Measurements from ENCODE around the gene SCN2B.

SCN2B gene

DNA sequence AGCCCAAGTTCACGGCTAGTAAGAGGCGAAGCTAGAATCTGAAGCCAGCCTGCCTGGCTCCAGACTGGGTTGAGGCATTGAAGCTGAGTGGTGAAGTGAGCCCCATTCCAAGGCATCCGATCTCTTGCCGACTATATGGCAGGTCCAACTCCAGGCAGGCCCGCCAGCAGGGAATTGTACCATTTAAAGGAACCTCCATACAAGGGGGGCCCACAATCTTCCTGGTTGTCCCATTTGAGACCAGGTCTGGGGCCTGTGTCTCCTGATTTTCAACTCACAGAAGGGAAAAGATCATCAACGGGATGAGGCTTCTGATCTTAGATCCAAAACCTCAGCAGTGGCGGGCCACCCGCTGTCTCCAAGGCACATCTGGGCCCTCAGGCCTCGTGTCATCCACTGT, 4.1 kb downstream of the SCN2B start:
- no peak overlapping the region for H3K4me3 ChIP-seq (ENCODE audit: low read length)
- DNase-seq (ENCODE audit: low read depth), result no peak
- TF ChIP-seq, protein P1, sequence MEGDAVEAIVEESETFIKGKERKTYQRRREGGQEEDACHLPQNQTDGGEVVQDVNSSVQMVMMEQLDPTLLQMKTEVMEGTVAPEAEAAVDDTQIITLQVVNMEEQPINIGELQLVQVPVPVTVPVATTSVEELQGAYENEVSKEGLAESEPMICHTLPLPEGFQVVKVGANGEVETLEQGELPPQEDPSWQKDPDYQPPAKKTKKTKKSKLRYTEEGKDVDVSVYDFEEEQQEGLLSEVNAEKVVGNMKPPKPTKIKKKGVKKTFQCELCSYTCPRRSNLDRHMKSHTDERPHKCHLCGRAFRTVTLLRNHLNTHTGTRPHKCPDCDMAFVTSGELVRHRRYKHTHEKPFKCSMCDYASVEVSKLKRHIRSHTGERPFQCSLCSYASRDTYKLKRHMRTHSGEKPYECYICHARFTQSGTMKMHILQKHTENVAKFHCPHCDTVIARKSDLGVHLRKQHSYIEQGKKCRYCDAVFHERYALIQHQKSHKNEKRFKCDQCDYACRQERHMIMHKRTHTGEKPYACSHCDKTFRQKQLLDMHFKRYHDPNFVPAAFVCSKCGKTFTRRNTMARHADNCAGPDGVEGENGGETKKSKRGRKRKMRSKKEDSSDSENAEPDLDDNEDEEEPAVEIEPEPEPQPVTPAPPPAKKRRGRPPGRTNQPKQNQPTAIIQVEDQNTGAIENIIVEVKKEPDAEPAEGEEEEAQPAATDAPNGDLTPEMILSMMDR (conservative IDR thresholded peaks at IDR 0.05; ENCODE audit: low read depth, low read length), result no peak

DNA sequence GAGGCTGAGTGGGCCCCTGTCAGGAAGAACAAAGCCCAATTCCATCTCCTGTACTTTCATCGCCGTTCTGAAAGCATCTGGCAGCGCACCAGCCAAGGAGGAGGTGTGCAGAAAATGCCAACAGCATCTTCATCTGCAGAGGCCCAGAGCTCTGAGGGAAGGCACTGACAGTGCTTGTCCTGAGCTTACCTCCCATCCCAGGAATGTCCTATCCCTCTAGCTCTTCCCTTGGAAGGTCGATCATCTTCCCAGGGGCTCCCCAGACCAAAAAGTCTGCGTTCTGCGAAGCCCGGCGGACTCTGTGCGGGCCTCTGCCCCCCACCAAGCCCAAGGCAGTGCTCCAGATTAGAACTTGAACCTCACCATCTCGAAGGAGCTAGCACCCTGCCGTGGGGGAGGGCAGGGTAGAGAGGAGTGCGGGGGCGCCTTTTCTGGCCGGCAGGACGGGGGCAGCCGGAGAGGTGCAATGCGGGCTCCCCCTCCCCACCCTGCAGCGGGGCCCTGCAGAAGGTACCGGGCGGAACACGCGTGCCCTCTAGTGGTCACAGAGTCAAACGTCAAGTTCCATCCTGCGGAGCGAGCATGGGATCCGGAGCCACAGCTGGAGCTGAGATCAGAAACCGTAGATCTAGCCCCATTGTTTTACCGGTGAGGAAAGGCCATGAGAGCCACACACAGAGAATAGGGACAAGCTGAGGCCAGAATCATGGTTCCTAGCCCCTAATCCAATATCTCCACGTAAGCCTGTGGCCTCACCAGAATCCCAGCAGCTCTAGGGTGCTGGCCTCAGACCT, 5.0 kb downstream of the SCN2B start:
- TF ChIP-seq, protein P1 (conservative IDR thresholded peaks at IDR 0.05; ENCODE audit: low read depth, low read length), result peak; percentile 88
- DNase-seq (ENCODE audit: low read depth), result no peak
- no peak overlapping the region for H3K4me3 ChIP-seq (ENCODE audit: low read length)

DNA sequence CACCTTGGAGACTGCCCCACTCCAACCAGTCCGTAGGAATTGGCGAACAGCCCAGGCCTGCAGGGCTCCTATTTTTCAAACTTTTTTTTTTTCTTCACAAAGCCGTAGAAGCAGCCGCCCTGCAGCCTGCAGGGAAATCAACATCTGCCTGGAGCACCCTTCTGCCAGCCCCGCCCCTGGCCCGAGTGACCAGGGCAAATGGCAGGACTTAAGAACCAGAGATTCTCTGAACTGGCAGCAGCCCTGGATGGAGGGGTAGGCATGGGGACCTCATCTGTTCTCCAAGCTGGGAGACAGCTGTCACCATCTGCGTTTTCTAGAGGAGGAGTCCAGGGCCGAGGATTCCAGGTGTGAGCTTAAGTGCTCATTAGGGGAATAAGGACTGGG, 5.6 kb downstream of the SCN2B start:
- TF ChIP-seq, protein P1 (conservative IDR thresholded peaks at IDR 0.05; ENCODE audit: low read depth, low read length), result no peak
- DNase-seq (ENCODE audit: low read depth), result no peak
- H3K4me3 ChIP-seq (ENCODE audit: low read length), result no peak overlapping the region

DNA sequence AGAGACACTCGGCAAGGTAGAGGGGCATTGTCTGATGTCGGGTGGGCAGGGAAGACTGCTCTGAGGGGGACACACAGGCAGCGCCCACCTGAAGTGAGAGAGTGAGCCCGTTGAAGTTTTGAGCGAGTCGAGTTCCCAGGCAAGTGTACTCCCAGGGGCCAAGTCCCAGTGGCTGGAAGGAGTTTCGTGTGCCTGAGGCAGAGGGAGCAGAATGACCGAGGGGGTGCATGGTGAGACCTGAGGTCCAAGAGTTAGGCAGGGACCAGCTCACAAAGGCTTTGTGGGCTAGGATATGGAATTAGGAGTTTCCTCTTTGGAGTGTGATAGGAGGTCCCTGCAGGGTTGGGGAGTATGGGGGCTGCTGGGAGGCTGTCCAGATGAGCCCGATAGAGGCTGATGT, 6.2 kb downstream of the SCN2B start:
- TF ChIP-seq, protein P1 (conservative IDR thresholded peaks at IDR 0.05; ENCODE audit: low read depth, low read length), result no peak
- DNase-seq (ENCODE audit: low read depth), result no peak

DNA sequence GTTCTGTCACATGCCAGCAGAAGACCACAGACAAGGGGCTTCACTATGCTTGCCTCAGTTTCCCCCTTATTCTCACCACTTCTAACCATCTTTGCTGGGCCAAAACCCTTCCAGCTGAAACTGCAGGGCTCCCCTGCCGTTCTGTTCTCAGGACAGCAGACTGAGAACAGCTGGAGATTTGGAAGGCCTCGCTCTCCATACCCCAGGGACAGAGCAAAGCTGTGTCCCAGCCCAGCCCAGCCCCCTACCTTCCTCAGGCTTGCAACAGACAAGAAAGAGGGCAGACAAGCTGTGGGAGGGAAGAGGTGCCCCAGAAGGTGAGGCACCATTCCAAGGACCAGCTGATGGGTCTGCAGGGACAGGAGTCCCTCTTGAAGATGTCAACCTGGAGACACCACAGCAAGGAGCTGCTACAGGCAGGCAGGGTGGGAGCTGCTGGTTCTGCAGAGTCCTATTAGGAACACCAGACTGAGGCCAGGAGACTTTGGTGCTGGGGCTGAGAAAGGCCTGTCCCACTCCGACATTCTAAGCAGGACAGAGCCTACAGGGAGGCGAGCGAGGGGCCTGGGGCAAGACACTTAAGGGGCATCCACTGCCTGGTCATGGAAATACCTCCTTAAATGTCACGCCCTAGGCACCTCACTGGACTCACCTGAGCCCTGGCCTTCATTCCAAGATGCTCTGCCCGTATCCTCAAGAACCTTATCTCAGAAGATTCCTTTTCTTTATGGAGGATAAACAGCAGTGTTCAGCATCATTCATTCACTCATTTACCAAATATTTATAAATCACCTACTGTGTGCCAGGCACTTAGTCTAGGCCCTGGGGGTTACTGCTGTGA, 6.9 kb downstream of the SCN2B start:
- no peak overlapping the region for H3K4me3 ChIP-seq (ENCODE audit: low read length)
- TF ChIP-seq, protein P1 (conservative IDR thresholded peaks at IDR 0.05; ENCODE audit: low read depth, low read length), result no peak
- DNase-seq (ENCODE audit: low read depth), result no peak

More for the DNA sequence above, 6.2 kb downstream of the SCN2B start:
- no peak overlapping the region for H3K4me3 ChIP-seq (ENCODE audit: low read length)

DNA sequence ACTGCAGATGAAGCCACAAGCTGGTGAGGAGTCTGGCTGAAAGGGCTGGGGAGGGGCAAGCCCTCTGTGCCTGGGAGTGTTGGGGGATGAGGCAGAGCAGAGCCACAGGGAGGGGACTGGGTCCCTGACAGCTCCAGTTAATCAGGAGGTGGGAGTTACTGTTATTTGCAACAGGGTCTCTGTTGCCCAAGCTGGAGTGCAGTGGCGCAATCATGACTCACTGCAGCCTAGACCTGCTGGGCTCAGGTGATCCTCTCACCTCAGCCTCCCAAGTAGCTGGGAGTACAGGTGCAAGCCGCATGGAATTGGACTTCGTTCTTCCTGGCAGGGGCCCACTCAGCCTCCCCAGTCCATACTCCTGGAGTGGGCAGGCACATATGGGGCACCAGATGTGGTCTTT, 7.7 kb downstream of the SCN2B start:
- TF ChIP-seq, protein P1 (conservative IDR thresholded peaks at IDR 0.05; ENCODE audit: low read depth, low read length), result no peak
- H3K4me3 ChIP-seq (ENCODE audit: low read length), result no peak overlapping the region
- no peak for DNase-seq (ENCODE audit: low read depth)

Data from retinal pigment epithelial cell (primary cell).